GM18858 (cell line): ENCODE results near the gene TMEM209.
A peak's percentile ranks its signal among the peaks of the same experiment; 100 is the strongest.
"Not testable (repeated sequence)": the region's sequence is repeated elsewhere in the genome, so short reads cannot be mapped to it uniquely, and the experiment has no call there.

Source experiments
- ATAC-seq: cut with Tn5 transposase; IDR thresholded peaks from one replicate; pipeline ENCODE4 v1.9.1; 2021; ENCODE audit not compliant: unreplicated experiment

Gene TMEM209

GRCh38 chr7:130218806-130219620, 13.8 kb upstream of the TMEM209 start:
- ATAC-seq = no peak

DNA sequence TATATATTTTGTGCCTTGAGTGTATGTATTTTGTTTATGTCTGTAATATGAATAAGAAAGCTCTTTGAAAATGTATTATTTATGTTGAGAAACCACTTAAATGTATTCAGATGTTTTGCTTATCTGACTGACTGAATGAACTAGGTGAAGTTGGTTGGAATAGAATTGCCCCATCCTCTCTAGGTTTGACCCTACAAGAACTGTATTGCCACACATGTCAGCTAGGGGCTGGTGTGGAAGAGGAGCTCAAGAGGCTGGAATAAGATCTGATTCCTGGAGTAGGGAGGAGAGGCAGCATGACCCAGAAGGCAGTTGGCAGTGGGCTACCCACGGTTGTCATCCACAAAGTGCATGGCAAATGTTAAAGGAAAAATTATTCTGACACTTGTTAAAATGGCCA, 11.5 kb upstream of the TMEM209 start:
- no peak for ATAC-seq

DNA sequence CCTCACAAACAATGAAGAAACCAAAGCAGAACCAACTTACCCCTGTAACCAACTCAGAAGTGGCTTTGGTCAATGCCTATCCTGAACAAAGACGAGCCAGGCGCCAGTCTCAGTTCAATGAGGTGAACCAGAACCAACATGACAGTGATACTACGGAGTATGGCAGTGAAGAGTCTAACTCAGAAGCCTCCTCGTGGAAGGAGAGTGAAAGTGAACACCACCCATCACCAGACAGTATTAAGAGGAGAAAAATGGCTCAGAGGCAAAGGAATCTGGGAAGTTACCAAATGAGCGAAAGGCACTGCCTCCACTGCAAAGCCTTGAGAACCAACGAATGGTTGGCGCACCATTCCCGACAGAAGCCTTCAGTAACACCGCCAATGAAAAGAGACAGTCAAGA, 10.8 kb upstream of the TMEM209 start:
- ATAC-seq = no peak

GRCh38 chr7:130213828-130214227, 8.6 kb upstream of the TMEM209 start:
- no peak for ATAC-seq

- no peak for ATAC-seq
Observed at GRCh38 chr7:130210181-130210935, 5.2 kb upstream of the TMEM209 start.

DNA sequence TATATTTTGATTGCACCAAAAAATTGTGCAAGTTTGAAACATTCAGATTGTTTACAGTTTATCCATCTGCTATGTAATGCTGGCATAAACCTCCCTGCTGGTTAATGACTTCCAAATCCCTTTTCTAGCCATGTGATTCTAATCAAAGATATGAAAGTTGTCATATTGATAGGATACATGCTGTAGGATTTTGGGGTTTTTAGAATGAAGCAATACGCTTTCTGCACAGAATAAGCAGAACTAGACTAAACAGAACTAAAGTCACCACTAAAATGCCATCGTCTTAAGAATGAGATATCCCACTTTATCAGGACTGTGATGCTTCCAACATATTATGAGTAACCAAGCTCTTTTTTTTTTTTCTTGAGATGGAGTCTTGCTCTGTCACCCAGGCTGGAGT, 3.3 kb upstream of the TMEM209 start:
- no peak for ATAC-seq

GRCh38 chr7:130207642-130208041, 2.4 kb upstream of the TMEM209 start, which contains the start of gene SSMEM1:
TSS of gene SSMEM1 (plus strand) at chr7:130207860. CDS start at chr7:130207911, 51 bp downstream.
- no peak for ATAC-seq

DNA sequence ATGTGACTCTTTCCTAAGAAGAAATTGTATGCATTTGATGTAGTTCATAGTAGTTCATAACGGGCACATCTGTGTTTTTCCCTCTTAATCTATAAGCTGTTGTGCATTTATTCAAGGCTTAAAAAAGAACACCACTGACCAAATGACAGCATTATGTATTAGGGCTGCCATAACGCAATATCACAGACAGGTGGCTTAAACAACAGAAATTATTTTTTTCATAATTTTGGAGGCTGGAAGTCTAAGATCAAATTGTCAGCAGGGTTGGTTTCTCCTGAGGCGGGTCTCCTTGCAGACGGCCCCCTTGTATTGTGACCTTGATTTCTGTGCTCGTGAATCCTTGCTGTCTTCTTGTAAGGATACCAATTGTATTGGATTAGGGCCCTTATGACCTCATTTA, 1.8 kb upstream of the TMEM209 start:
- no peak for ATAC-seq

- no peak for ATAC-seq
Observed at GRCh38 chr7:130201796-130202195, 3.4 kb downstream of the TMEM209 start.

- ATAC-seq = no peak
Observed at GRCh38 chr7:130197094-130197493, 8.1 kb downstream of the TMEM209 start.

- no peak for ATAC-seq
Observed at GRCh38 chr7:130196476-130196875, 8.7 kb downstream of the TMEM209 start.

DNA sequence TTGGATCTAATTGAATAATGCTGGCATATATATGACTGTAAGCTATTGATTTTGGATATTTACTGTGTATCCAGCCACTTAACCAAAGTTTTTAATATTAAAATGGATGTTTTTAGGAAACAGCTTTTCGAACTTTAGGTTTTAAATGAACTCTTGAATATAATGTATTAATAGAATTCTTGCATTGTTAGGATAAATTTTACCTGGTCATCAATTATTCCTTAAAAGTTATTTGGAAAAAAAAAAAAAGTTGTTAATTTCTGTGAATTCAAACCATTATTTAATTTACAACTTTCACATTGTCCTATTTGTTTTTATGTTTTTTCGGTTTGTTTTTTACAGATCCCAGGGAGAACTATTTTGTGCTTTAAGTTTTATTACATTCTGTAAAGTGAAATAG, 9.8 kb downstream of the TMEM209 start:
- no peak for ATAC-seq

GRCh38 chr7:130191791-130192190, 13.4 kb downstream of the TMEM209 start:
- no peak for ATAC-seq

DNA sequence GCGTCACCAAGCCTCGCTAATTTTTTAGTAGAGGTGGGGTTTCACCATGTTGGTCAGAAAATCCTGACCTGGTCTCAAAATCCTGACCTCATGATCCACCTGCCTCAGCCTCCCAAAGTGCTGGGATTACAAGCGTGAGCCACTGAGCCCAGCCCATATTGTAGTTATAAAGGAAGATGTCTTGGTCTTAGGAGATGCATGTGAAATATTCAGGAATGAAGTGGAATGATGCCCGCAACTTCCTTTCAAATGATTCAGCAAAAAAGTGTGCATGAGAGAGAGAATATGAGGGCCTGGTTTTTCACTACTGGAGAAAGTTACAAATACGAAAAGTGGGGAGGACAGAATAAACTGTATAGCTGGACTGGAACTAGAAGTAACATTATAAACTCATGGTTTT, 15.9 kb downstream of the TMEM209 start:
- no peak for ATAC-seq

DNA sequence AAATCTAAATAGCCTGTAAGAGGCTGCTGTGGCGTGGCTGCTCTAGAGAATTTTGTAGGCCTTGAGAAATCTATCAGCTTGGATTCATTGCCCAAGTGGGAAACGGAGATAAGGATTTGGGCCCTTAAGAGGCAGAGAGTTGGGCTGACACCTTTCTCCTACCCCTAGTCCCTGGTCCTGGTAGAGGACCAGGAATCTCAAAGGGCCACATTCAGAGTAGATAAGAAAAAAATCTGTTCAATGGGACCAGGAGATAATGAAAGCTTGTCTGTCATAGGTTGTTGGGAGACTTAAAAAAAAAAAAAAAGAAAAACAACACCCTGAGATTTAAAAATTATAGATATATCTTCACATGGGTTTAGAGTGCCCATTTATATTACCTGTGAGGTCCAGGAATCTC, 17.8 kb downstream of the TMEM209 start:
- ATAC-seq = no peak

GRCh38 chr7:130184349-130184748, 20.9 kb downstream of the TMEM209 start:
- ATAC-seq = not testable (repeated sequence)

DNA sequence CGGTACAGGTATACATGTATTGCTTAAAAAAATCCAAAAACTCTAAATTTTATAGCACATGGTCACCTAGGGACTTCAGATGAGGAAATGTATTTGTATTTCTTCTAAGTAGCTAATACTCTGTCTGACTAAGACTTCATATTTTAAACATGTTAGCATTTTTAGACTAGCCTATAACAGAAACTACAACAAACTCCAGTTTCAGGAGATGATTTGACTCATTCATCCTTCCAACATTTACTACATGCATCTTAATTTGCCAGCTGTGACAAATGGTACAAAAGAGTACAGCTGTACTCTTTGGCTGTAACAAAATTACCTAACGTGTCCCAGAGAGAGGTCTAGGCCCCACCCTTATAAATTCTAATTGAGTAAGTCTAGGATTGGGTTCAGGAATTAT, 22.2 kb downstream of the TMEM209 start:
- ATAC-seq = peak; percentile 83

DNA sequence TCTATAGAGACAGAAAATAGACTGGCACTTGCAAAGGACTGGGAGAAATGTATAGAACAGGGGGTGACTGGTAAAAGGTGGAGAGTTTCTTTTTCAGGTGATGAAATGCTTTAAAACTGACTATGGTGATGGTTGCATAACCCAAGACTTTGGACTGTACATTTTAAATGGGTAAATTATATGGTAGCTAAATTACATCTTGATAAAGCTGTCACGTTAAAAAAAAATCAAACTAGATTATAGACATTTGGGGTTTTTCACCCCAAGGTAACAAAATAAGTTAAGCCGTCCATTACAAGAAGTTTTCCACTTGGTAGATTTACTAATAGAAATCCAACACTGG, 24.0 kb downstream of the TMEM209 start:
- no peak for ATAC-seq

- no peak for ATAC-seq
Observed at GRCh38 chr7:130180571-130181262, 24.5 kb downstream of the TMEM209 start.

DNA sequence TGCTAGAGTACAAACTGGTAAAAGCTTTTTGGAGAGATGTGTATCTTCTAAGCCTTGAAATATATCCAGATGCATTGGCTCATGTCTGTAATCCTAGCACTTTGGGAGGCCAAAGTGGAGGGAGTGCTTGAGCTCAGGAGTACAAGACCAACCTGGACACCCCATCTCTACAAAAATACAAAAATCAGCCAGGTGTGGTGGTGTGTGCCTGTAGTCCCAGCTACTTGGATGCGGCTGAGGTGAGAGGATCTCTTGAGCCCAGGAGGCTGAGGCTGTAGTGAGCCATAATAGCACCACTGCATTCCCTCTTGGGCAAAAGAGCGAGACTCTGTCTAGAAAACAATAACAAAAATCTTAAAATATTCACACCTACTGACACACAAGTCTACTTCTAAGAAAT, 25.6 kb downstream of the TMEM209 start:
- no peak for ATAC-seq

DNA sequence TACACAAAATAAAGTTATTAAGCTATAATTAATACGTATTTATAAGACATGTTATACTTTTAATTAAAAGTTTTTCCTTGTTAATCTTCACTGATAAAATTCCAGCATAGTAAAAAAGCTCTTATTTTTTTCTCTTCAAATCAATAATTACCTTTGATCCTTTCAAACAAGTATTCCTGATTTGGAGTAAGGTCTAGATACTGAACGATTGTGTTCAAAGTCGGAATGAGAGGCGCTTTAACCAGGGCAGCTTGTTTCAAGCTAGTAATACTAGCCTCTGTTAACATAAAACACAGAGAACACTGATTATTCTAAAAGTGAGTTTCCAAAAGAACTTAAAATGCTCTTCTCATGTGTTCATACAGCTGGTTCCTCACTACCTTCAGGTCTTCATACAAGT, 27.0 kb downstream of the TMEM209 start:
- ATAC-seq = no peak
